Stimulated activated naive CD8-positive, alpha-beta T cell treated with anti-CD3 and anti-CD28 coated beads, Interleukin-15, Interleukin-2, amounts not matched to agents 100 U/mL and 50 U/mL, for 24 hours (primary cell): ENCODE measurements around the gene TEX13B.
"Not testable (repeated sequence)": the region's sequence is repeated elsewhere in the genome, so short reads cannot be mapped to it uniquely, and the experiment has no call there.

Experiments used
- ATAC-seq: fragments of 150-1000 bp; cut with Tn5 transposase; one replicate; pipeline ENCODE4 v1.10.0; 2021
- DNase-seq: peaks from one replicate; pipeline ENCODE4 v3.0.0; 2021

The TEX13B gene, protein sequence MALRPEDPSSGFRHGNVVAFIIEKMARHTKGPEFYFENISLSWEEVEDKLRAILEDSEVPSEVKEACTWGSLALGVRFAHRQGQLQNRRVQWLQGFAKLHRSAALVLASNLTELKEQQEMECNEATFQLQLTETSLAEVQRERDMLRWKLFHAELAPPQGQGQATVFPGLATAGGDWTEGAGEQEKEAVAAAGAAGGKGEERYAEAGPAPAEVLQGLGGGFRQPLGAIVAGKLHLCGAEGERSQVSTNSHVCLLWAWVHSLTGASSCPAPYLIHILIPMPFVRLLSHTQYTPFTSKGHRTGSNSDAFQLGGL

DNA sequence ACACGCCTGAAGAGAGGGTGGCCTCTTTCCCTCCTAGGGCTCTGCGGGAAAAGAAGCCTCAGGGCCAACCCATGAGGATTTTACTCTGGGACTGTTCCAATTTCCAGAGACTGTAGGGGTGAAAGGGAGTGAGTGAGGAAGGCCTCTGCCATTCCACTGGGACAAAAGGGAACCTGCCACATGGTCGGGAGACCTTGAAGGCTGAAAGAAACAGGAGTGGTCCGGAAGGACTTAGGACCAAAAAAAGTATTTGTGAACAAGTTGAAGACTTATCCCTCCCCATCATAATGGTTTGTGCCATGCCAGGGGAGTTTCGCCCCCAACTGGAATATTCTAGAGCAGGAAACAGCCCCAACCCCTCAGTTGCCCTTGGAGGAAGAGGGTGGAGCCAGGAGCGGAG, at the start of gene TEX13B:
Gene TEX13B (minus strand): TSS at position 15 of the 400 bp plus-strand sequence. CDS start 243 bp downstream, outside the sequence.
- DNase-seq = no peak
- ATAC-seq = no peak

DNA sequence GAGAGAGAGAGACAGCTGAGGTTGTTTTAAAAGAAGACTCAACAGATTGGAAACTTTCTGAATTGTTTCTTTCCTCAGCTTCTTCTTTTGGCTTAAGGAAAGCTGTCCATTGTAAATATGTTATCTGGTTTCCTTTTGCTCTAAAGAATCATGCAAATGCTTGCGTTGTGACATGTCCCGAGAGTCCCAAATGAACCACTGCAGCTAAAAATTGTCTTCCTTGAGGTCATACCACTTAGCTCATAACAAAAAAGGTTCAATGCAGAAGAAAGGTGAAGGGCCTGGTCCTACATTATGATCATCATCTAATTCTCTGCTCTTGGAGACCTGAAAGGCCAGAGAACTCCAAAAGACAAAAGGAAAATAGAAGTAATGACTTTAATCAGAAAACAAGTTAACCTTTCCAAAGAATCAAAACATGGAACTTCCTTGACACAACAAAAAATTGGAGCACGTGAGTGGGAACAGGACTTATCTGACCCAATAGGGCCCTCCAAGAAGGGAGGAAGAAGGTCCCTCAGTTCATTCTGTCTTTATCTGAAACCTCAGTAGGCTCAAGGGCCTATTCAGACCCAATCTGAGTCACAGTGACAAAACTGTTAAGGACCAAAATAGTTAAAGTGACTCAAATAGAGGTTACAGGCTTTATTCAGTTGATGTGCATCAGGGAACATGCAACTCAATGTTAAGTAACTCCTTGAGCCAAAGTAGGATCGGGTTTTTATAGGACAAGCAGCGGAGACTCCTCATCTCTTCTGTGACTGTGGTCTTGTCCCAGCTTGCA, 48.0 kb upstream of the TEX13B start:
- DNase-seq (no peak), ATAC-seq (peak; percentile 43)

DNA sequence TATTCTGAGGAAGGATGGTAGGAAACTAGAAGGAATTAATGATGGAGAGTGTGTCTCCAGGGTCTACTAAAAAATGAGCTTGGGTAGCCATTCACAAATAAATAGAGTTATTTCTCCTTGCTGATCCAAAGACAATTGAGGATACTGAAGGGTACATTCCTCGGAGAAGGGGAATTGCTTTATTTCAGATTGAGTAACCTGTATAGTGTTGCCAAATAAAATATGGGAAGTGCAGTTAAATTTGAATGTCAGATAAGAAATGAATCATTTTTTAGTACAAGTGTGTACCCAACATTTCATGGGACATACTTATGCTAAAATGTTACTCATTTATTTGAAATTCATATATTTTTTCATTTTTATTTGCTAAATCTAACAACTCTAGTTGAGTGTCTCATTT, 46.7 kb upstream of the TEX13B start:
- ATAC-seq (no peak), DNase-seq (no peak)

- DNase-seq = no peak
- no peak for ATAC-seq
Observed at GRCh38 chrX:108025954-108026600, 43.9 kb upstream of the TEX13B start.

- ATAC-seq = no peak
- no peak for DNase-seq
Observed at GRCh38 chrX:108025376-108025775, 43.2 kb upstream of the TEX13B start.

GRCh38 chrX:108022491-108023089, 40.4 kb upstream of the TEX13B start:
- peak; percentile 75 for ATAC-seq
- peak; percentile 14 for DNase-seq

DNA sequence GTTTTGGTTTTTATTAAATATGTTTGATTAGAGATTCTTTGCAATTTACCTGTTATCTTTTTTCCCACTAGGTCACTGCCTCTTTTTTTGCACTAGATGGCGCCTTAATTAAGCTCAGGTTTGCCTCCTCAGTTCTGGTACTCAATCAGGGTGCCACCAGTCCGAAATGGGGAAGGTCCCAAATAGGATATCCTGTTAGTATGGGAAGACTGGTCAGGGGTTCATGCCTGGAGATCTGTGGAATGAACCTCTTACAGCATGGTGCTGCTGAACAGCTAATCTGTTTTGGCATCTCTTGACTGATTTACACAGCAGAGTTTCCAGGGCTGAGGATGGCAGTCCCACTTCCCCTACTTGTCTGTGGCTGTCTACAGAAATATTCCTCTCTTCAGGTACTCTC, 38.5 kb upstream of the TEX13B start:
- DNase-seq (no peak), ATAC-seq (peak; percentile 28)

DNA sequence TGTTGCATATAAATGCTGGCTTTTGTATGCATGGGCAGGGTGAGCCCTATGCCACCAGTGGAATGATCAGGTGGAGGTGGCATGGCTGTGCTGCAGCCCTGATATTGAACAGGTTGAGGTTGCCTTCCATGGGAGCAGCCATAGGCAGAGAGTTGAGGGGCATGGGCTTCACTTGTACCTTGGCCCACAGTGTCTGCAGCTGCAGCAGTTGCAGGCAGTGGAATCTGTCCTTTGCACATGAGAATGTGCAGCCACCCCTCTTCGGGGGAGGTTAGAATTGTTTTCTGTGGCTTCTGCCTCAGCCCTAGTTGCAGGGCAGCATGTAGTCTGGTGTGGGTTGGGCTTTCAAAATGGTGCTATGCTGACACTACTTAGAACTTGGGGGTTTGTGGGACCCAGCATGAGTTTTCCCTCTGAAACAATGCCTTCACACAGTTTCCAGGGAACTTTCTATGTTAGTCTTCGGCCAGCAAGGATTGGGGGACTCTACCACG, 37.3 kb upstream of the TEX13B start:
- ATAC-seq (no peak), DNase-seq (no peak)

DNA sequence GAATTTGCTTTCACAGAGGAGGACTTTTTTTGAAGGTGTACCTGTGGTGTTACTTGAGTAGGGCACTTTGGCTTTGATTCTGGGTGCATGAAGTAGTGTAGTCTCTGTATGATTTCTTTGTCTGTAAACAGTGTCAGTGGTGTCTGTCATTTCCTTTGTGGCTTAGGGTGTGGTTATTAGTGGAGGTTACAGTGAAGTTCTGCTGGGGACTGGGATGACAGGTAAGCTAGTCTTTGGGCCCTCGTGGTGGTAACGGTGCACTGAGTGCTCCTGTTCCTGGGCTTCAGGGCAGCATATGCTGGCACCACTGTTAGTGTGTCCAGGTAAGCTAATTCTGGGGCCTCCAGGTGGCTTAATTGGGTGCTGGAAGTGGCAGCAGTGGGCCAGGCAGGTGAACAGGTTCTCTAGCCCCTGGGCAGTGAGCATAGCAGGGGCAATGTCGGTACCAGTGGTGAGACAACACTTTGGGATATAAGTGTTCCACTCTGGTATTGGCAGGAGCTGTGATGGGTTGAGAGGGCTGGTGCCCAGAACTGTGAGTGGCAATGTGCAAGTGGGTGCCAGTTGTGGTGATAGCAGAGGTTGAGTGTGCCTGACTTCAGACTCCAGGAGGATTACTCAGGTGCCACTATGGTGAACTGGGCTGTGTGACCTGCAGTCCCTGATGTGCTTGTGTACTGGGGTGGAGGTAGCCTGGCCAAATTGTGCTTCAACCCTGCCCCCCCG, 36.6 kb upstream of the TEX13B start:
- DNase-seq (no peak), ATAC-seq (peak; percentile 39)

DNA sequence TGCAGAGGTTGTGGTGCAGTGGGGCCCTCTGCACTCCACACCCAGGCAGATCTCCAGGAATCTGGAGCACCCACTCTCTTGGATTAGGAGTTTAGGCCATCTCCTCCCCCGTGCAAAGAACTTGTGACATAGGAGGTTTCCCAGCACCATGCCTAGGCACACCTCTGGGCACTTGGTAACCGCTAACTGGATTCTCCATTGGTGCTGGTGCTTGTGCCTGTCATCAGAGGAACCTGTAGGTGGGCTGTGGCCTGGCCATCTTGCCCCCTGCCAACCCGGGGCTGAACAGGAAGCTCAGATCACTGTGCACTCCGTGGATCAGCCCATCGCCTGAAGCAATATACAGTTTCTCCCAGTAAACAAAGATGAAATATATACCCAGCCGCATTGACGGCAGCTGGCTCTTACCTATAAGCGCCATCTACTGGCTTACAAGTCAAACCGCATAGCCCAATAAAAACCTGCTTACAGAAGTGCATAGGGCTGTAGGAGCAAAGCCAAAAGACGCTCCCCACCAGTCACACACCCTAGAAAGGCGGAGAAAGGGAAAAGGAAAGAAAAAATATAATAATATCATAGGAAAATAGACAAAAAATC, 19.1 kb upstream of the TEX13B start:
- ATAC-seq (peak; percentile 72), DNase-seq (no peak)

- no peak for DNase-seq
- ATAC-seq = no peak
Observed at GRCh38 chrX:108000751-108001150, 18.6 kb upstream of the TEX13B start.

GRCh38 chrX:107996124-107996523, 14.0 kb upstream of the TEX13B start:
- ATAC-seq (no peak), DNase-seq (no peak)

DNA sequence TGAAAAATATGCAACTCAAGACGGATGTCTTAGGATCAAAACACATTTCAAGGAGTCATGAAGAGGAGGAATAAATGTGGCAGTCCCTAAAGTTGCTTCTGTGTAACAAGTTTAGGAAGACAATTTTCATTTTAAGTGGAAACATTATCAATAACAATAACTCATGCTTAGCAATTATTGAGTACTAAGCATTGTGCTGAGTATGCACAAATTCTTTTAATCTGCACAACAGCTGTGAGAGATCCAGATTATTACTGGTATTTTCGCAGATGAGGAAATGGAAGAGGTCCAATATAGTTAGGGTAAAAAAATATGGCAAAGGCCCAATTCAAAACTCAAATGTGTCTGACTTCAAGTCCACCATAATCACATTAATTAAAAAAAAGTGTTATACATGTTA, 2.9 kb upstream of the TEX13B start:
- DNase-seq (no peak), ATAC-seq (no peak)

GRCh38 chrX:107979534-107979933, 2.6 kb downstream of the TEX13B start:
- ATAC-seq = no peak
- DNase-seq = no peak

- no peak for DNase-seq
- no peak for ATAC-seq
Observed at GRCh38 chrX:107978707-107979307, 3.4 kb downstream of the TEX13B start.

DNA sequence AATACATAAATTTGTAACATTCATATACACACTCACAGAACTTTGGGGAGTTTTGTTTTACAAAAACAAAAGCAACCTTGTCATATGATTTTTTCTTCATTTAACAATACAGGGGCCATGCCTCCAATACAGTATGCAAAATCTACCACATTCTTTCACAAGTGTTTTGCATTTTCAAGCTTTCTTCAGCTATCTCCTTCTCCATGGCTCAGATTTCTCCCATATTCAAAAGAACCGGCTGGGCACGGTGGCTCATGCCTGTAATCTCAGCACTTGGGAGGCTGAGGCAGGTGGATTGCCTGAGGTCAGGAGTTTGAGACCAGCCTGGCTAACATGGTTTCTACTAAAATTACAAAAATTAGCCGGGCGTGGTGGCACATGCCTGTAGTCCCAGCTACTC, 4.1 kb downstream of the TEX13B start:
- DNase-seq (no peak), ATAC-seq (no peak)

DNA sequence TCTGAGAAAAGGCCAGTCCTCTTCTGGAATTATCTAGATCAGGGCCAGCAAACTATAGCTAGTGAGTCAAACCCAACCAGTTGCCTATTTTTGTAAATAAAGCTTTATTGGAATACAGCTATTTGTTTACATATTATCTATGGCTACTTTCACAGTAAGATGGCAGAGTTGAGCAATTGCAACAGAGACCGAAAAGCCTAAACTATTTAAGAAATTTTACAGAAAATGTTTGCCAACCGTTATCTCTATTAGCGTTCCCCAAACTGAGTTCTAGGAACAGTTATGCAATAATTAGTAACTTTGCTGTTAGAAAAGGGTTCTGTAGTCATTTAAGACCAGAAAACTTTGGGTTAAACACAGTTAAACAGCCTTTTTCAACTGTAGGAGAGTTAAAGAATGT, 10.5 kb downstream of the TEX13B start:
- ATAC-seq (no peak), DNase-seq (no peak)

GRCh38 chrX:107970073-107970472, 12.1 kb downstream of the TEX13B start:
- DNase-seq (no peak), ATAC-seq (no peak)

DNA sequence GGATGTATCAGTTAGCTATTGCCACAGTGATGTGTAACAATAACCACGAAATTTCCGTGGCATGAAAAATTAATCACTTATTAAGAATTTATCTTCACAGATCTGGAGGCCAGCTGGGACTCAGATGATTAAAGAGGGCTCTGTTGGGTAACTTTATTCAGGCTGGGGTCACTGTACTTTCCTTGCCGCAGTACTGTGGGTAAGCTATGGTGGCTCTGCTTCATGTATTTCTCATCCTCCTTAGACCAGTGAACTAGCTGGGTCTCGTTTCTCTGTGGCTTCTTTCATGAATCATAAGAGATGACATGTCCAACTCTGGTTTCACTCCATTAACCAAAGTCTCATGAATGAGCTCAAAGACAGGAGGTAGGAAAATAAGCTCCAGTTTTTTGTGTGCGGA, 13.5 kb downstream of the TEX13B start:
- ATAC-seq (no peak), DNase-seq (no peak)

- ATAC-seq, DNase-seq: not testable (repeated sequence)
Observed at GRCh38 chrX:107955337-107955736, 26.8 kb downstream of the TEX13B start.

GRCh38 chrX:107940095-107940494, 42.1 kb downstream of the TEX13B start:
- DNase-seq (no peak), ATAC-seq (no peak)
